ENCODE data around the gene CCN5.
"Not testable (repeated sequence)": the region's sequence is repeated elsewhere in the genome, so short reads cannot be mapped to it uniquely, and the experiment has no call there.

GRCh38 chr20:44763798-44764197 is 48.6 kb downstream of the CCN5 start:
- TF ChIP-seq CTCF, POLR2A (IDR thresholded peaks at IDR 0.05): not testable (repeated sequence)

All from breast epithelium (tissue), 3 donors.